Caco-2 (cell line): ENCODE results near the gene GLI3. TPM values are rescaled to one million over a fixed set of nuclear protein-coding genes. Genes with fewer than 3 reads are reported as not detected.

Experiments
- BruUV-seq: library from RNA; stranded (reverse); fragments of 400-500 nt; replicated peaks from 2 replicates; lab custom pipeline; 2021; lab: Mats Ljungman, UMichigan
- CTCF ChIA-PET: fragments of 300-600 bp; sonication (Branson Sonifier 250); formaldehyde crosslinking; loops from one replicate; lab custom pipeline; 2022; ENCODE audit warnings: antibody characterized with exemption; lab: Charles Lee
- POLR2A ChIA-PET: fragments of 300-600 bp; sonication (Branson Sonifier 250); formaldehyde crosslinking; loops from one replicate; lab custom pipeline; 2022; ENCODE audit warnings: antibody characterized with exemption; lab: Charles Lee
- DNase-seq, 2 experiments: peaks; one replicate each; pipeline versions ENCODE4 v3.0.0 to v3.0.0-alpha.2; 2020 to 2022
- H3K27me3 ChIP-seq: replicated peaks from 2 replicates; pipeline ENCODE4 v1.6.0; 2011; ENCODE audit warnings: low read length; ENCODE audit not compliant: control insufficient read depth, insufficient read depth
- H3K36me3 ChIP-seq: 2 replicates; pipeline ENCODE4 v1.5.1; 2011; ENCODE audit warnings: low read length; ENCODE audit not compliant: control insufficient read depth, insufficient read depth
- H3K4me1 ChIP-seq: fragments of 250-450 bp; sonication (Bioruptor Pico); 2 replicates; pipeline ENCODE4 v1.5.1; 2020; ENCODE audit warnings: mild to moderate bottlenecking
- H3K4me3 ChIP-seq: 2 replicates; pipeline ENCODE4 v1.5.1; 2011; ENCODE audit warnings: low read depth, mild to moderate bottlenecking, control low read depth, low read length
- H3K9me3 ChIP-seq: fragments of 250-450 bp; sonication (Bioruptor Pico); 2 replicates; pipeline ENCODE4 v1.5.1; 2020; ENCODE audit warnings: mild to moderate bottlenecking, moderate library complexity
- H3K27ac Mint-ChIP-seq: one replicate; pipeline ENCODE4 v1.8.0; 2022; ENCODE audit warnings: mixed read lengths; ENCODE audit not compliant: unreplicated experiment
- H3K27me3 Mint-ChIP-seq: one replicate; pipeline ENCODE4 v1.8.0; 2022; ENCODE audit warnings: mixed read lengths; ENCODE audit not compliant: insufficient read depth, unreplicated experiment
- H3K36me3 Mint-ChIP-seq: one replicate; pipeline ENCODE4 v1.8.0; 2022; ENCODE audit warnings: mild to moderate bottlenecking, mixed read lengths; ENCODE audit not compliant: insufficient read depth, unreplicated experiment
- H3K4me1 Mint-ChIP-seq: one replicate; pipeline ENCODE4 v1.8.0; 2022; ENCODE audit warnings: low read depth, mixed read lengths; ENCODE audit not compliant: unreplicated experiment
- H3K4me3 Mint-ChIP-seq: one replicate; pipeline ENCODE4 v1.8.0; 2022; ENCODE audit warnings: mild to moderate bottlenecking, moderate library complexity, mixed read lengths; ENCODE audit not compliant: unreplicated experiment
- H3K9me3 Mint-ChIP-seq: one replicate; pipeline ENCODE4 v1.8.0; 2022; ENCODE audit warnings: mixed read lengths; ENCODE audit not compliant: unreplicated experiment
- CTCF ChIP-seq, 2 experiments: fragments of 200-600 bp in 1 of 2; IDR thresholded peaks; 1 replicate in 1 of 2; 2 replicates in 1 of 2; pipeline versions ENCODE4 v1.5.1 to v1.8.0; 2011 to 2022; ENCODE audit warnings: antibody characterized with exemption in 1 of 2, control low read depth in 1 of 2, inconsistent platforms in 1 of 2, low read depth in 1 of 2, low read length in 1 of 2, mild to moderate bottlenecking in 1 of 2, moderate library complexity in 1 of 2; ENCODE audit not compliant: insufficient read depth in 1 of 2, severe bottlenecking in 1 of 2, unreplicated experiment in 1 of 2
- intact Hi-C: fragments of 100-400 bp; cut with micrococcal nuclease; formaldehyde crosslinking; loops from one replicate; pipeline ENCODE4 v1.10.0; 2022; ENCODE audit not compliant: unreplicated experiment
- total RNA-seq: library from RNA; stranded (reverse); gene quantifications from 2 replicates; pipeline ENCODE4 v1.2.3, GENCODE V29; 2022

GLI3 gene
- total RNA-seq, 1 experiment from 2014 or later = 1.00 TPM

GRCh38 chr7:42159130-42159529, 77.9 kb downstream of the GLI3 start:
- no peaks in the 10 kb centered on the region for H3K27me3 ChIP-seq
- H3K4me1 ChIP-seq = no peaks in the 10 kb centered on the region
- no peak for TF ChIP-seq CTCF (IDR thresholded peaks at IDR 0.05; ENCODE audit: insufficient read depth in 1 of 2, low read depth in 1 of 2, low read length in 1 of 2, severe bottlenecking in 1 of 2, unreplicated experiment in 1 of 2)
- no peak overlapping the region for H3K4me3 Mint-ChIP-seq
- no peaks in the 10 kb centered on the region for H3K9me3 Mint-ChIP-seq
- H3K27ac Mint-ChIP-seq = no peak overlapping the region
- no peak overlapping the region for H3K4me3 ChIP-seq
- POLR2A ChIA-PET = no interaction called here
- peaks cover 6% of the 10 kb centered on the region for H3K27me3 Mint-ChIP-seq
- H3K4me1 Mint-ChIP-seq = no peaks in the 10 kb centered on the region
- no peaks in the 10 kb centered on the region for H3K9me3 ChIP-seq
- CTCF ChIA-PET = no interaction called here
- intact Hi-C loops = no loop called here
- no peaks in the 10 kb centered on the region for H3K36me3 Mint-ChIP-seq
- no peaks in the 10 kb centered on the region for H3K36me3 ChIP-seq
- BruUV-seq = no TSS peak
- DNase-seq = no peak

- H3K4me1 ChIP-seq = no peaks in the 10 kb centered on the region
- Mint-ChIP-seq H3K27me3 (peaks cover 4% of the 10 kb centered on the region), H3K4me3 (no peak overlapping the region), H3K36me3 (no peaks in the 10 kb centered on the region), H3K9me3 (no peaks in the 10 kb centered on the region), H3K4me1 (no peaks in the 10 kb centered on the region), H3K27ac (no peak overlapping the region)
- BruUV-seq = no TSS peak
- no peak overlapping the region for H3K4me3 ChIP-seq
- H3K27me3 ChIP-seq = no peaks in the 10 kb centered on the region
- no peak for DNase-seq
- H3K9me3 ChIP-seq = no peaks in the 10 kb centered on the region
- POLR2A ChIA-PET = no interaction called here
- intact Hi-C loops = no loop called here
- TF ChIP-seq CTCF (IDR thresholded peaks at IDR 0.05; ENCODE audit: insufficient read depth in 1 of 2, low read depth in 1 of 2, low read length in 1 of 2, severe bottlenecking in 1 of 2, unreplicated experiment in 1 of 2) = no peak
- no peaks in the 10 kb centered on the region for H3K36me3 ChIP-seq
- CTCF ChIA-PET = no interaction called here
Observed at GRCh38 chr7:42156967-42157721, 79.9 kb downstream of the GLI3 start.

- Mint-ChIP-seq H3K27me3 (peaks cover 4% of the 10 kb centered on the region), H3K9me3 (no peaks in the 10 kb centered on the region), H3K4me3 (no peak overlapping the region), H3K27ac (no peak overlapping the region), H3K4me1 (no peaks in the 10 kb centered on the region), H3K36me3 (no peaks in the 10 kb centered on the region)
- H3K36me3 ChIP-seq = no peaks in the 10 kb centered on the region
- no peaks in the 10 kb centered on the region for H3K4me1 ChIP-seq
- no peak for DNase-seq
- intact Hi-C loops = no loop called here
- ChIA-PET POLR2A (no interaction called here), CTCF (no interaction called here)
- H3K4me3 ChIP-seq = no peak overlapping the region
- BruUV-seq = no TSS peak
- TF ChIP-seq CTCF (IDR thresholded peaks at IDR 0.05; ENCODE audit: insufficient read depth in 1 of 2, low read depth in 1 of 2, low read length in 1 of 2, severe bottlenecking in 1 of 2, unreplicated experiment in 1 of 2) = no peak
- no peaks in the 10 kb centered on the region; the same call in 1 of the 2 replicates for H3K27me3 ChIP-seq
- no peaks in the 10 kb centered on the region for H3K9me3 ChIP-seq
Observed at GRCh38 chr7:42156291-42156865, 80.6 kb downstream of the GLI3 start.
